RWPE1 (cell line): ENCODE data around the gene TYR.
"Not testable (repeated sequence)": the region's sequence is repeated elsewhere in the genome, so short reads cannot be mapped to it uniquely, and the experiment has no call there.

Source experiments
- CTCF ChIA-PET: fragments of 350-600 bp; sonication (Branson Sonifier 250); formaldehyde crosslinking; extraction: SDS; loops from one replicate; lab custom pipeline; 2021; lab: Yijun Ruan, JAX
- POLR2A ChIA-PET: fragments of 400-600 bp; formaldehyde crosslinking; extraction: SDS; loops from one replicate; lab custom pipeline; 2020; ENCODE audit warnings: antibody characterized with exemption; ENCODE audit not compliant: low non-redundant PET; lab: Yijun Ruan, JAX
- DNase-seq: peaks from one replicate; pipeline ENCODE4 v3.0.0; 2012; ENCODE audit warnings: low spot score
- H3K27ac ChIP-seq: fragments of 450-650 bp; 2 replicates; pipeline ENCODE4 v1.5.1; 2017
- TF ChIP-seq, protein P1 (sequence below): fragments of 450-650 bp; conservative IDR thresholded peaks from 2 replicates; pipeline ENCODE4 v1.5.1; 2017; ENCODE audit warnings: low read depth, mild to moderate bottlenecking

TYR gene

DNA sequence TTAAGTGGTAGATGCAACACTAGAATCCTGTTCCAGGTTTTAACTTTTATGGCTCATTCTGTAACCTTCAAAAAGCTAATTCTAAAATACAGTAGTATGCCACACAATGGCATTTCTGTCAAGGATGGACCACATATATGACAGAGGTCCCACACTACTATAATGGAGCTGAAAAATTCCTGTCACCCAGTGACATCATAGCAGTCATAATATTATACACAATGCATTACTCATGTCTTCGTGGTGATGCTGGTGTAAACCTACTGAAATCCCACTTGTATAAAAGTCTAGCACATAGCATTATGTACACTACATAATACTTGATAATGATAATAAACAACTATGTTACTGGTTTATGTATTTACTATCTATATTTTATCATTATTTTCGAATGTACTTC lies 12.1 kb downstream of the TYR start:
- CTCF ChIA-PET: no interaction called here
- POLR2A ChIA-PET: no interaction called here

GRCh38 chr11:89201138-89201537 lies 23.5 kb downstream of the TYR start:
- TF ChIP-seq, protein P1, sequence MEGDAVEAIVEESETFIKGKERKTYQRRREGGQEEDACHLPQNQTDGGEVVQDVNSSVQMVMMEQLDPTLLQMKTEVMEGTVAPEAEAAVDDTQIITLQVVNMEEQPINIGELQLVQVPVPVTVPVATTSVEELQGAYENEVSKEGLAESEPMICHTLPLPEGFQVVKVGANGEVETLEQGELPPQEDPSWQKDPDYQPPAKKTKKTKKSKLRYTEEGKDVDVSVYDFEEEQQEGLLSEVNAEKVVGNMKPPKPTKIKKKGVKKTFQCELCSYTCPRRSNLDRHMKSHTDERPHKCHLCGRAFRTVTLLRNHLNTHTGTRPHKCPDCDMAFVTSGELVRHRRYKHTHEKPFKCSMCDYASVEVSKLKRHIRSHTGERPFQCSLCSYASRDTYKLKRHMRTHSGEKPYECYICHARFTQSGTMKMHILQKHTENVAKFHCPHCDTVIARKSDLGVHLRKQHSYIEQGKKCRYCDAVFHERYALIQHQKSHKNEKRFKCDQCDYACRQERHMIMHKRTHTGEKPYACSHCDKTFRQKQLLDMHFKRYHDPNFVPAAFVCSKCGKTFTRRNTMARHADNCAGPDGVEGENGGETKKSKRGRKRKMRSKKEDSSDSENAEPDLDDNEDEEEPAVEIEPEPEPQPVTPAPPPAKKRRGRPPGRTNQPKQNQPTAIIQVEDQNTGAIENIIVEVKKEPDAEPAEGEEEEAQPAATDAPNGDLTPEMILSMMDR: no peak
- POLR2A ChIA-PET: no interaction called here
- DNase-seq: no peak
- CTCF ChIA-PET: no interaction called here
- H3K27ac ChIP-seq: no peak overlapping the region

More for the DNA sequence above, 12.1 kb downstream of the TYR start:
- TF ChIP-seq, protein P1: no peak
- H3K27ac ChIP-seq: no peak overlapping the region
- no peak for DNase-seq

DNA sequence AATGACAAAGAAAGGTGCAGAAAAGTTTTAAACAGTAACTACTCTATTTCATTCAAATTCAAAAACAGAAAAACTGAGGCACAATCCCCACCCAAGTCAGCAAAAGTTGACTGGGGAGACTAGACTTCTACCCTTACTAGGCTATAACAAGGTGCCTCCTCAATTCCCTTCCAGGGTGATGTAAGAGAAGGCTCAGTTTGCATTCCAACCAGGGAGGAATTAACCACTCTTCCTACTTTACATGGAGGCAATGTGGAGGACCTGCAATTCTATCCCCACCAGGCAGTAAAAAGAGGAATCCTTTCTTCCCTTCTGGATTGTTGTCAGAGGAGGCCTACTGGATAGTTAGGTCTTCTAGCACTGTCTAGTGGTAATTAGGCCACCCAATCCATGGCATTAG lies 26.1 kb downstream of the TYR start:
- H3K27ac ChIP-seq: no peak overlapping the region
- ChIA-PET POLR2A (no interaction called here), CTCF (no interaction called here)
- no peak for DNase-seq
- TF ChIP-seq, protein P1: no peak

GRCh38 chr11:89205378-89205777 lies 27.7 kb downstream of the TYR start:
- H3K27ac ChIP-seq: no peak overlapping the region
- CTCF ChIA-PET: no interaction called here
- TF ChIP-seq, protein P1: no peak
- POLR2A ChIA-PET: no interaction called here
- DNase-seq: peak; percentile 3

- H3K27ac ChIP-seq: no peak overlapping the region
- CTCF ChIA-PET: no interaction called here
- TF ChIP-seq, protein P1: no peak
- POLR2A ChIA-PET: no interaction called here
- no peak for DNase-seq
Measured at GRCh38 chr11:89220684-89221339, 43.1 kb downstream of the TYR start.

DNA sequence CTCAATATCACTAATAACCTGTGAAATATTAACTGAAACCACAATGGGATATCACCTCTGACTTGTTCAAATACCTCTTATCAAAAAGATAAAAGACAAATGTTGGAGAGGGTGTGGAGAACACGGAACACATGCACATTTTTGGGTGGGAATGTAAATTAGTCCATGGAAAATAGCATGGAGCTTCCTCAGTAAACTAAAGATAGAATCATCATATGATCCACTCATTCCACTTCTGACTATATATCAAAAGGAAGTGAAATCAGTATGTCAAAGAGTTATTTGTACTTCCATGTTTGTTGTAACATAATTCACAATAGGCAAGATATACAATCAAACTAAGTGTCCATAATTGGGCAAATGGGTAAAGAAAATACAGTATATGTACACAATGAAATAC lies 57.4 kb downstream of the TYR start:
- POLR2A ChIA-PET: no interaction called here
- no peak overlapping the region for H3K27ac ChIP-seq
- no peak for DNase-seq
- CTCF ChIA-PET: no interaction called here
- TF ChIP-seq, protein P1: no peak

DNA sequence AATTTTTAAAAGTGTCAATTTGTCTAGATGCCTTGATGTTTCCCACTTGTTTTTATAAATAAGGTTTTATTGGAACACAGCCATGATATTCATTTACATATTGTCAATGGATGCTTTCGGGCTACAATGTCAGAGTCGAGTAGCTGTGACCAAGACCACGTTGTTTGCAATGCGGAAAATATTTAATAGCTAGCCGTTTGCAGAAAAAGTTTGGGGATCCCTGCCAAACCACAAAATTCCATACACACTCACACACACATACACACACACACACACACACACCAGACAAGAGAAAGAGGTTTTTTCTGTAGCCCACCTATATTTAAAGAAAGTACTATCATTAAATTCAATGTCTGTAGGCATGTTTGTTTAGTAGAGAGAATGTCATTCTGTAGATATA lies 58.3 kb downstream of the TYR start:
- POLR2A ChIA-PET: no interaction called here
- TF ChIP-seq, protein P1: no peak
- DNase-seq: no peak
- H3K27ac ChIP-seq: no peak overlapping the region
- CTCF ChIA-PET: no interaction called here

- POLR2A ChIA-PET, CTCF ChIA-PET, H3K27ac ChIP-seq, DNase-seq: not testable (repeated sequence)
Measured at GRCh38 chr11:89247007-89247406, 69.3 kb downstream of the TYR start.
